ENCODE measurements around the gene CPZ. TPM values are rescaled to one million over a fixed set of nuclear protein-coding genes. Genes with fewer than 3 reads are reported as not detected.
"Not testable (repeated sequence)": the region's sequence is repeated elsewhere in the genome, so short reads cannot be mapped to it uniquely, and the experiment has no call there.

Gene CPZ
- total RNA-seq, 2 experiments from 2014 or later: not detected

DNA sequence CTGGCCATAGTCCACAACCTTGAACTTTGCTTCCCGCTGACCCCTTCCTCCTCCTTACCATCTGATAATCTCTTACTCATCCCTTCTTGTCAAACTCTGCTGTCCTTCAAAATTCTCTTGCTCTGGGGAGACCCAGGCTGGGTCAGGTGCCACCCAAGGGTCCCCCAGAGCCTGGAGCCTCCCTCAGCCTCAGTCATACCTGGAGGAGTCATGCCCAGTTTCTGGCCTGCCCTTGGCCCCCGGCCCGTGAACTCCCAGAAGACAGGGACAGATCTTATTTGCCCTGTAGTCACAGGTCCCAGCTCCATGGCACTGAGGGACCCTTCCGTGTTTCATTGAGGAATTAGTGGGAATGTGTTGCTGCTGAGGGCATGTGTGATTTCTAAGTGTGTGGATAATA is 17.1 kb upstream of the CPZ start:
- no peak overlapping the region for H3K4me3 Mint-ChIP-seq
- no peak overlapping the region for H3K27ac Mint-ChIP-seq
- no peak for ATAC-seq
- no peaks in the 10 kb centered on the region for H3K9me3 Mint-ChIP-seq (ENCODE audit: low read depth)
- POLR2A ChIA-PET: no interaction called here
- intact Hi-C loops (cut with DNase I, micrococcal nuclease): no loop called here
- peaks cover 14% of the 10 kb centered on the region for H3K27me3 Mint-ChIP-seq
- no peaks in the 10 kb centered on the region for H3K36me3 Mint-ChIP-seq (ENCODE audit: low read depth)
- no peak for DNase-seq
- H3K4me1 Mint-ChIP-seq: no peaks in the 10 kb centered on the region
- CTCF ChIA-PET: no interaction called here

- CTCF ChIA-PET: interaction anchor here (0.6 kb wide), 1 partner anchor 109 kb away, joined by 3 read pairs; no protein-coding TSS in a partner anchor
- H3K36me3 Mint-ChIP-seq (ENCODE audit: low read depth); H3K4me3 Mint-ChIP-seq; DNase-seq; H3K9me3 Mint-ChIP-seq (ENCODE audit: low read depth); ATAC-seq; H3K4me1 Mint-ChIP-seq; POLR2A ChIA-PET; H3K27ac Mint-ChIP-seq; intact Hi-C loops (cut with DNase I, micrococcal nuclease): not testable (repeated sequence)
- peaks cover 15% of the 10 kb centered on the region for H3K27me3 Mint-ChIP-seq
Measured at GRCh38 chr4:8576591-8576990, 16.0 kb upstream of the CPZ start.

DNA sequence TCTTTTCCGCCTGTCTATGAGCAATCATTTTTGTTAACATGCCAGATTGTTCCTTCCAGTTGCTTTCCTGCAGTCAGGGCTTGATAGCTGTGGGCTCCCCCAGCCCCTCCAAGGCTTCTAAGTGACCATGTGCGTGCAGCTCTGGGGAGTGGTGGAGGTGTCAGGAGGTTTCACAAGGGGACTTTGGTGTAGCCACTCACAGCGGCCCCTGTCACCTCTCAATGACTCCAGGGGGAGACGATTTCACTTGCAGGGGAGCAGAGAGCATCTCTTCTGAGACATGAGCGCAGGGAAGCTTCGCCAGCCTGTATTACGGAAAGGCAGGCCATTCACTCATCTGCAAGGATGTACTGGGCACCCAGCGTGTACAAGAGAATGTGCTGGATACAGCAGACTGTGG is 15.5 kb upstream of the CPZ start:
- Mint-ChIP-seq H3K4me1 (no peaks in the 10 kb centered on the region), H3K4me3 (no peak overlapping the region), H3K27ac (no peak overlapping the region), H3K27me3 (peaks cover 15% of the 10 kb centered on the region), H3K36me3 (ENCODE audit: low read depth) (no peaks in the 10 kb centered on the region), H3K9me3 (ENCODE audit: low read depth) (no peaks in the 10 kb centered on the region)
- POLR2A ChIA-PET: no interaction called here
- DNase-seq (no peak), ATAC-seq (no peak)
- intact Hi-C loops (cut with DNase I, micrococcal nuclease): no loop called here
- CTCF ChIA-PET: interaction anchor here (0.6 kb wide), 1 partner anchor 110 kb away, joined by 3 read pairs; no protein-coding TSS in a partner anchor

DNA sequence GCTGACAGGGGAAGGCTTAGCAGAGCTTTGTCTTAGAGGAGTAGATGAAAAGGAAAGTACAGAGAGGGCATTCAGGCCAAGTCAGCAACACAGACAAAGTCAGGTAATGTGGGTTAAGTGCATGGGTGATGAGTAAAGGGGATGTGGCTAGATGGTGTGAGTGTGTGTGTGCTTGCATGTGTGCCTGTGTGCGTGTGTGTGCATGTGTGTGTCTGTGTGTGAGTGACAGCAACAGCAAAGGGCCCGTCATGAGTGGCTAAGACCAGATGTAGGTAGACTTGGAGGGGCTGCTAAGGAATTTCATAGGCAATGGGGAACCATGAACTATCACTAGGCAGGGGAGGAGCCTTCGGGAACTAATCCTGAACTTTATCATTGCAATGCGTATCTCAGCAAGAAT is 14.6 kb upstream of the CPZ start:
- DNase-seq: no peak
- intact Hi-C loops (cut with DNase I, micrococcal nuclease): no loop called here
- no peak for ATAC-seq
- no peak overlapping the region for H3K4me3 Mint-ChIP-seq
- no peaks in the 10 kb centered on the region for H3K36me3 Mint-ChIP-seq (ENCODE audit: low read depth)
- H3K27me3 Mint-ChIP-seq: peaks cover 17% of the 10 kb centered on the region
- no peaks in the 10 kb centered on the region for H3K4me1 Mint-ChIP-seq
- POLR2A ChIA-PET: no interaction called here
- CTCF ChIA-PET: no interaction called here
- no peaks in the 10 kb centered on the region for H3K9me3 Mint-ChIP-seq (ENCODE audit: low read depth)
- H3K27ac Mint-ChIP-seq: no peak overlapping the region

DNA sequence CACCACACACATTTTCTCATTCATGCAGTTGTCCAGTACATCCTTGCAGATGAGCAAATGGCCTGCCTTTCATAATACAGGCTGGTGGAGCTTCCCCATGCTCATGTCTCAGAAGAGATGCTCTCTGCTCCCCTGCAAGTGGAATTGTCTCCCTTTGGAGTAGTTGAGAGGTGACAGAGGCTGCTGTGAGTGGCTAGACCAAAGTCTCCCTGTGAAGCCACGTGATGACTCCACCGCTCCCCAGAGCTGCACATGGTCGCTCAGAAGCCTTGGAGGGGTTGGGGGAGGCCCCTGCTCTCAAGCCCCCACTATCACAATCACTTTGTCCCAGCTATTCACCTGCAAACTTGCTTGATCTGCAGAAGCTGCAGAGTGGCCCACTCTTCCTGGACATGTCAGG is 13.8 kb upstream of the CPZ start:
- intact Hi-C loops (cut with DNase I, micrococcal nuclease): no loop called here
- DNase-seq: no peak
- Mint-ChIP-seq H3K4me1 (no peaks in the 10 kb centered on the region), H3K4me3 (no peak overlapping the region), H3K27me3 (peaks cover 17% of the 10 kb centered on the region), H3K36me3 (ENCODE audit: low read depth) (no peaks in the 10 kb centered on the region), H3K27ac (no peak overlapping the region), H3K9me3 (ENCODE audit: low read depth) (no peaks in the 10 kb centered on the region)
- CTCF ChIA-PET: no interaction called here
- no peak for ATAC-seq
- POLR2A ChIA-PET: no interaction called here

DNA sequence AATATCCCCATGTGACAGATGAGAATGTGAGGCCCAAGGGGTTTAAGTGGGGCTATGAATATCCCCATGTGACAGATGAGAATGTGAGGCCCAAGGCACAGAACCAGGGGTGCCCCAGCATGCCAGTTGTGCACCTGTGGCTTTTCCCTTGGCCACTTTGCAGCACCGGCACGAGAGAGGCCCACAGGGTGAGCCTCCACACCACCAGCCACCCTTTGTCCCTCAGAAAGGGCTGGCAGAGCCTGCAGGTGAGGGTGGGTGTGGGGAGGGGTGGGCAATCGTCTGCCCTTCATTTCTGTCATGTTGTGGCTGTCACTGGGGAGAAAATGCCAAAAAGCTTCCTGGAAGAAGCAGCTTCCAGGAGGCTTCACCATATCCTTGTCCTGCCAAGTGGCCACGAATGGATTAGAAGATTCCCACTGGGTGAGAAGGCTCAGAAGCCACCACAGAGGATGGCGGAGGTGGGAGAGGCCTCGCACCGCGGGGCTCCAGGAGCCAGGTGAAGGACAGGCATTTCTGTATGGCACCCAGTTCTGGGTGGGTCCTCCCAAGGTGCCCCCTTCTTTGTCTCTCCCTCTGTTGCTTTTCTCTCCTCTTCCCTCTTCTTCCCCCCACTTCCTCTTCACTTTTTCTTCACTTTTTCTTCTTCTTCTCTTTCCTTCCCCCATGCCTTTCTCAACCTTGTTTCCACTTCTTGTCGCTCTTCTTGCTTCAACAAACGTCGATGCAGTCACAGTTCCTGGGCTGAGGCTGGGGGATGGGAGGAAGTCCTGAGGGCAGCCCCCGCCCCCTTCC is 12.8 kb upstream of the CPZ start:
- intact Hi-C loops (cut with DNase I, micrococcal nuclease): no loop called here
- ChIA-PET POLR2A (no interaction called here), CTCF (no interaction called here)
- Mint-ChIP-seq H3K27ac (no peak overlapping the region), H3K4me3 (no peak overlapping the region), H3K9me3 (ENCODE audit: low read depth) (no peaks in the 10 kb centered on the region), H3K36me3 (ENCODE audit: low read depth) (no peaks in the 10 kb centered on the region), H3K4me1 (no peaks in the 10 kb centered on the region), H3K27me3 (peaks cover 17% of the 10 kb centered on the region)
- DNase-seq: no peak
- peak; percentile 12 for ATAC-seq

- H3K9me3 Mint-ChIP-seq (ENCODE audit: low read depth): no peaks in the 10 kb centered on the region
- DNase-seq: peak; percentile 75
- no peak within 1 kb of the TSS for H3K27ac Mint-ChIP-seq
- no peak within 1 kb of the TSS for H3K4me3 Mint-ChIP-seq
- ChIA-PET CTCF (no interaction called here), POLR2A (no interaction called here)
- intact Hi-C loops (cut with DNase I, micrococcal nuclease): no loop called here
- ATAC-seq: peak; percentile 80
- H3K36me3 Mint-ChIP-seq (ENCODE audit: low read depth): no peaks in the 10 kb centered on the region
- no peaks in the 10 kb centered on the region for H3K4me1 Mint-ChIP-seq
- peaks cover 17% of the 10 kb centered on the region for H3K27me3 Mint-ChIP-seq
Measured at GRCh38 chr4:8580321-8581093, 12.1 kb upstream of the CPZ start, which contains the start of gene GPR78. TSS of gene GPR78 (plus strand) at chr4:8580392. CDS start at chr4:8580983, 591 bp downstream.

GRCh38 chr4:8581094-8581861 is 11.3 kb upstream of the CPZ start:
- Mint-ChIP-seq H3K36me3 (ENCODE audit: low read depth) (no peaks in the 10 kb centered on the region), H3K27ac (no peak overlapping the region), H3K9me3 (ENCODE audit: low read depth) (no peaks in the 10 kb centered on the region), H3K27me3 (peaks cover 17% of the 10 kb centered on the region), H3K4me1 (no peaks in the 10 kb centered on the region), H3K4me3 (no peak overlapping the region)
- intact Hi-C loops (cut with DNase I, micrococcal nuclease): no loop called here
- ATAC-seq: no peak
- POLR2A ChIA-PET: no interaction called here
- DNase-seq: no peak
- CTCF ChIA-PET: no interaction called here

- CTCF ChIA-PET: no interaction called here
- ATAC-seq (no peak), DNase-seq (no peak)
- H3K9me3 Mint-ChIP-seq (ENCODE audit: low read depth): no peaks in the 10 kb centered on the region
- no peak overlapping the region for H3K4me3 Mint-ChIP-seq
- intact Hi-C loops (cut with DNase I, micrococcal nuclease): no loop called here
- H3K27ac Mint-ChIP-seq: no peak overlapping the region
- peaks cover 17% of the 10 kb centered on the region for H3K27me3 Mint-ChIP-seq
- H3K36me3 Mint-ChIP-seq (ENCODE audit: low read depth): no peaks in the 10 kb centered on the region
- no peaks in the 10 kb centered on the region for H3K4me1 Mint-ChIP-seq
- POLR2A ChIA-PET: no interaction called here
Measured at GRCh38 chr4:8582016-8582415, 10.5 kb upstream of the CPZ start.

GRCh38 chr4:8582436-8582835 is 10.1 kb upstream of the CPZ start:
- Mint-ChIP-seq H3K4me1 (no peaks in the 10 kb centered on the region), H3K27me3 (peaks cover 17% of the 10 kb centered on the region), H3K27ac (no peak overlapping the region), H3K36me3 (ENCODE audit: low read depth) (no peaks in the 10 kb centered on the region), H3K4me3 (no peak overlapping the region), H3K9me3 (ENCODE audit: low read depth) (no peaks in the 10 kb centered on the region)
- DNase-seq (no peak), ATAC-seq (no peak)
- intact Hi-C loops (cut with DNase I, micrococcal nuclease): no loop called here
- ChIA-PET POLR2A (no interaction called here), CTCF (no interaction called here)

DNA sequence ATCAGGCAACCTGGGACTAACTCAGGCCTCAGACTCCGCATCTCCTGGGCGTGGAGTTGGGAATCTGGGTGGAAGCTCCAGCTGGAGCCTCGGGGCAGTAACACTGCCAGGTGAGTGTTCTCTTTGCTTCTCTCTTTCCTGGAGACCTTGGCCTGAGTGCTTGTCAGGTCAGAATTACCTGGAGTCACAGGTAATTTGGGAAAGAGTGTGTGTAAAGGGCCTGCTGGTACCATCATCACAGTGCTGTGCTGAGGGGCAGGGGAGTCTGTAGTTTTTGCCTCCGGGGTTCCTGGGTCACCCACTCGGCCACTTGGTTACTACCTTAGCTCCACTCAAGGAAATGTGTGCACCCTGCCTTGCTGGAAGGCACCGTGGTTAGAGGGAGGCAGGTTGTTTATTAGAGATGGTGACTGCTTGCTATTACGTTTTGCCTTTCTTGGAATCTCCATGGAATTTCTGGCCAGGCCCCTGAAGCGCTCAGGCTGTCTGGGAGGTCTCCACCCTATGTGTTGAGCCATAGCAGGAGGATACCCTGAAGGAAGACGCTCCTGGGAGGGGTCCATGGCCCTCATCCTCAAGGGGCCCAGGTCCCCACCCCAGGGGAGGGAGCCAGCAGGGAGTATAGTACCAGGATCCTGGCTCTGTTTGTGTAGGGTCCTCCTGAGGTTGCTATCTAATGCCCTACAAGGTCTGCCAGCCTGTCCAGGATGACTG is 9.5 kb upstream of the CPZ start:
- H3K4me3 Mint-ChIP-seq: no peak overlapping the region
- ChIA-PET POLR2A (no interaction called here), CTCF (interaction anchor here (0.6 kb wide), 1 partner anchor 9 kb away, joined by 4 read pairs; no protein-coding TSS in a partner anchor)
- no peak overlapping the region for H3K27ac Mint-ChIP-seq
- peaks cover 13% of the 10 kb centered on the region for H3K27me3 Mint-ChIP-seq
- no peaks in the 10 kb centered on the region for H3K36me3 Mint-ChIP-seq (ENCODE audit: low read depth)
- no peak for ATAC-seq
- no peaks in the 10 kb centered on the region for H3K4me1 Mint-ChIP-seq
- H3K9me3 Mint-ChIP-seq (ENCODE audit: low read depth): no peaks in the 10 kb centered on the region
- intact Hi-C loops (cut with DNase I, micrococcal nuclease): no loop called here
- no peak for DNase-seq

Data from activated CD4-positive, alpha-beta T cell treated with anti-CD3 and anti-CD28 coated beads for 36 hours (primary cell).